Adrenal gland (tissue), 19 donors: Measurements from ENCODE around the gene DEDD. TPM values are rescaled to one million over a fixed set of nuclear protein-coding genes. Genes with fewer than 3 reads are reported as not detected.

Experiments
- DNase-seq, 7 donors: peaks; one replicate each; pipeline ENCODE4 v3.0.0-alpha.2; 2019 to 2020
- H3K27ac ChIP-seq, 5 donors: fragments of 200-600 bp; sonication (generic) in 4 of 5; 1 replicate in 3 of 5; 2 replicates in 2 of 5; pipeline versions ENCODE4 v1.5.1 to v1.8.0; 2016 to 2020; ENCODE audit warnings: mild to moderate bottlenecking in 1 of 5
- H3K27me3 ChIP-seq: fragments of 200-600 bp; 2 replicates; pipeline ENCODE4 v1.8.0; 2021
- H3K36me3 ChIP-seq, 2 donors: fragments of 200-600 bp; replicated peaks in 1 of 2; 1 replicate in 1 of 2; 2 replicates in 1 of 2; pipeline versions ENCODE4 v1.5.1 to v1.8.0; 2018 to 2022
- H3K4me1 ChIP-seq, 2 donors: fragments of 200-600 bp; replicated peaks in 1 of 2; 1 replicate in 1 of 2; 2 replicates in 1 of 2; pipeline versions ENCODE4 v1.5.1 to v1.8.0; 2018 to 2021
- H3K4me3 ChIP-seq, 4 donors: fragments of 200-600 bp; sonication (generic) in 3 of 4; one replicate each; pipeline ENCODE4 v1.5.1; 2016 to 2018
- H3K9me3 ChIP-seq, 3 donors: fragments of 200-600 bp; sonication (generic) in 1 of 3; replicated peaks in 1 of 3; 1 replicate in 2 of 3; 2 replicates in 1 of 3; pipeline versions ENCODE4 v1.5.1 to v1.8.0; 2016 to 2021
- POLR2A ChIP-seq, 2 donors: fragments of 450-650 bp; IDR thresholded peaks; one replicate each; pipeline ENCODE4 v1.6.1; 2017; ENCODE audit warnings: antibody characterized with exemption in 2 of 2, mild to moderate bottlenecking in 2 of 2, moderate library complexity in 1 of 2
- WGBS, 4 donors: extraction: QIAGEN DNeasy Blood & Tissue Kit in 2 of 4; methylation state at CpG; one replicate each; pipeline versions ENCODE4 v1.1.5 to v1.1.7; 2013 to 2017; 5-methylcytosine and 5-hydroxymethylcytosine counted together
- intact Hi-C, 2 donors: fragments of 100-400 bp; cut with DNase I; formaldehyde crosslinking; loops; one replicate each; pipeline versions ENCODE4 v1.14.1 to v1.15.0; 2022 to 2023
- long read RNA-seq, 10 donors: library from polyadenylated mRNA in 3 of 10; unstranded in 2 of 10; stranded (forward) in 1 of 10; transcript quantifications; one replicate each; pipeline ENCODE4 v2.0.0 and lab custom pipeline, GENCODE V29; 2021 to 2026
- polyA plus RNA-seq, 3 donors: library from polyadenylated mRNA; stranded (reverse); fragments of 200-250 nt in 2 of 3; fragments of 350-450 nt in 1 of 3; fragmentation: Illumina TruSeq in 1 of 3; extraction: RNeasy Lipid Tissue Mini Kit (QIAGEN cat#74804) in 1 of 3; gene quantifications; one replicate each; pipeline ENCODE4 v1.2.3, GENCODE V29; 2013 to 2014
- total RNA-seq, 9 donors: library from RNA; depleted of rRNA in 4 of 9; stranded (reverse); fragments of >200 nt in 4 of 9; fragments of 120-200 nt in 1 of 9; fragmentation: NEBNext Ultra II Directional in 1 of 9; extraction: Animal tissue kit (Norgen Biotek cat#: 25700) in 1 of 9; gene quantifications; one replicate each; pipeline versions ENCODE4 v1.1.0 to v1.2.4, GENCODE V29; 2013 to 2023
- TF ChIP-seq, protein P1 (sequence below), 6 experiments: fragments of 450-650 bp in 4 of 6; fragments of 200-600 bp in 2 of 6; sonication (generic) in 1 of 6; IDR thresholded peaks; 1 replicate in 5 of 6; 2 replicates in 1 of 6; pipeline versions ENCODE4 v1.5.1 to v1.8.0; 2016 to 2021; ENCODE audit warnings: antibody characterized with exemption in 6 of 6, mild to moderate bottlenecking in 2 of 6, moderate library complexity in 1 of 6
- donor health status: healthy with polysubstance abuse.
- donor health status: Bipolar disorder and iron deficiency.
- donor health status: DM: yes; HTN: yes; CAD: no.
- donor health status: DM: no; HTN: no; CAD: no.
- donor health status: DM: no; HTN: no; CAD: no.
- donor health status: DM: yes; HTN: yes; CAD: no.

The DEDD gene, protein sequence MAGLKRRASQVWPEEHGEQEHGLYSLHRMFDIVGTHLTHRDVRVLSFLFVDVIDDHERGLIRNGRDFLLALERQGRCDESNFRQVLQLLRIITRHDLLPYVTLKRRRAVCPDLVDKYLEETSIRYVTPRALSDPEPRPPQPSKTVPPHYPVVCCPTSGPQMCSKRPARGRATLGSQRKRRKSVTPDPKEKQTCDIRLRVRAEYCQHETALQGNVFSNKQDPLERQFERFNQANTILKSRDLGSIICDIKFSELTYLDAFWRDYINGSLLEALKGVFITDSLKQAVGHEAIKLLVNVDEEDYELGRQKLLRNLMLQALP
- total RNA-seq (10 to 100 TPM; 22.0 to 38.2 (median 31.5) TPM), polyA plus RNA-seq (10 to 100 TPM; 30.9 to 35.0 (median 33.1) TPM)
- long read RNA-seq, donor 1, transcript DEDD-202 (6 exons, 2,345 nt), result major isoform, 6 of 8 reads
- long read RNA-seq, donor 1, partial matches to known transcripts, result 0 of 8 reads
- long read RNA-seq, donor 1, other reads (novel, unspliced or antisense), result 0 of 8 reads
- long read RNA-seq, donor 2, partial matches to known transcripts, result 0 of 5 reads
- long read RNA-seq, donor 2, other reads (novel, unspliced or antisense), result 0 of 5 reads
- long read RNA-seq, donor 3, partial matches to known transcripts, result 0 of 6 reads
- long read RNA-seq, donor 3, other reads (novel, unspliced or antisense), result 0 of 6 reads
- long read RNA-seq, donor 4, transcript DEDD-202 (6 exons, 2,345 nt), result major isoform, 8 of 18 reads
- long read RNA-seq, donor 4, transcript DEDD-203 (6 exons, 2,300 nt), result minor isoform, 5 of 18 reads
- long read RNA-seq, donor 4, partial matches to known transcripts, result 0 of 18 reads
- long read RNA-seq, donor 4, other reads (novel, unspliced or antisense), result 4 of 18 reads
- long read RNA-seq, donor 5, transcript DEDD-202 (6 exons, 2,345 nt), result major isoform, 30 of 59 reads
- long read RNA-seq, donor 5, transcript DEDD-203 (6 exons, 2,300 nt), result minor isoform, 21 of 59 reads
- long read RNA-seq, donor 5, partial matches to known transcripts, result 1 of 59 reads
- long read RNA-seq, donor 5, other reads (novel, unspliced or antisense), result 6 of 59 reads
- long read RNA-seq, donor 6, transcript DEDD-203 (6 exons, 2,300 nt), result minor isoform, 5 of 16 reads
- long read RNA-seq, donor 6, transcript DEDD-202 (6 exons, 2,345 nt), result major isoform, 6 of 16 reads
- long read RNA-seq, donor 6, partial matches to known transcripts, result 0 of 16 reads
- long read RNA-seq, donor 6, other reads (novel, unspliced or antisense), result 5 of 16 reads
- long read RNA-seq, donor 7, partial matches to known transcripts, result 0 of 3 reads
- long read RNA-seq, donor 7, other reads (novel, unspliced or antisense), result 0 of 3 reads
- long read RNA-seq, donor 8, transcript DEDD-202 (6 exons, 2,345 nt), result major isoform, 5 of 8 reads
- long read RNA-seq, donor 8, partial matches to known transcripts, result 0 of 8 reads
- long read RNA-seq, donor 8, other reads (novel, unspliced or antisense), result 0 of 8 reads
- long read RNA-seq, donor 9, partial matches to known transcripts, result 0 of 5 reads
- long read RNA-seq, donor 9, other reads (novel, unspliced or antisense), result 0 of 5 reads
- long read RNA-seq, donor 10, partial matches to known transcripts, result 0 of 5 reads
- long read RNA-seq, donor 10, other reads (novel, unspliced or antisense), result 0 of 5 reads

DNA sequence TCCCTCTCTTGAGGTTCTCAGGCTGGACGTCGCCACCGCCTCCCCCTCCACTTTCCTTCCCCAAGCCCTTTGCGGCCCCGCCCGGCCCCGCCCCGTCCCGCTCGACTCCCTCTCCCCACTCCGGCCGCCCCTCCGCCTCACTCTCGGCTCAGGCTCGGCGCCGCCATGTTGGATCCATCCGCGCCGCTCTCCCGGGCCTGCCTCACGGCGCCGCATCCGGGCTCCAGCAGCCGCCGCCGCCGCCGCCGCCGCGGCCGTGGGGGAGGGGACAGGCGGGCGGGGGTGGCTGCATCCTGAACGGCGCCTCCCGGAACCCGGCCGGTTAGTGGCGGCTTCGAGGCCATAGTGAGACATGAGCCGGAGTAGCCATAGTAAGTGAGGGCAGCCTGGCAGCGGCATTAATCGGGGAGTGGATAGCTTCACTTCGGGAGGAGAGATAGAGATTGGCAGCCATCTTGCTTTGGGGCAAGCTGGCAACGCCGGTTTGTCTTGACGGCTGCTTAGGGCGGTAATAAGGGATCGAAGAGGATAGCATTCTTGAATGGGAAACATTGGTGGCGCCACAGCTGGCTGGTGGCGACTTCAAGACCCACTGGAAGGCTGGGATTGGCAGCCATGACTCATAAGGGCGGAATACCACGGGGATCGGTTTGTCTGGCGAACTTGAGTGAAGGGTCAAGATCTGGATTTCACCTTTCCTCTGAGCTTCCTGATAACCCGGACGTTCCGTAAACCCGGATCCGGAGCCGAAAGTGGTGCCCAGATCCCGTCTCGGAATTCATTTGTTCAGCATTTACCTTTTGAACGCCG, at the start of gene DEDD:
DEDD (minus strand) TSS at position 258 of the 810 bp plus-strand sequence. CDS start 8,205 bp downstream, outside the sequence.
- DNase-seq, result peak; percentile 89 to 98 (median 95)
- Histone ChIP-seq H3K36me3 (peaks cover 0 to 21% of the 10 kb centered on the region in 2 donors), H3K4me1 (peaks cover 16 to 49% of the 10 kb centered on the region in 2 donors), H3K4me3 (peak within 1 kb of the TSS; percentile 37 to 91 (median 76)), H3K27ac (peak within 1 kb of the TSS; percentile 71 to 99 (median 97)), H3K27me3 (no peaks in the 10 kb centered on the region), H3K9me3 (no peaks in the 10 kb centered on the region)
- intact Hi-C loops, result no loop called here
- TF ChIP-seq, protein P1, sequence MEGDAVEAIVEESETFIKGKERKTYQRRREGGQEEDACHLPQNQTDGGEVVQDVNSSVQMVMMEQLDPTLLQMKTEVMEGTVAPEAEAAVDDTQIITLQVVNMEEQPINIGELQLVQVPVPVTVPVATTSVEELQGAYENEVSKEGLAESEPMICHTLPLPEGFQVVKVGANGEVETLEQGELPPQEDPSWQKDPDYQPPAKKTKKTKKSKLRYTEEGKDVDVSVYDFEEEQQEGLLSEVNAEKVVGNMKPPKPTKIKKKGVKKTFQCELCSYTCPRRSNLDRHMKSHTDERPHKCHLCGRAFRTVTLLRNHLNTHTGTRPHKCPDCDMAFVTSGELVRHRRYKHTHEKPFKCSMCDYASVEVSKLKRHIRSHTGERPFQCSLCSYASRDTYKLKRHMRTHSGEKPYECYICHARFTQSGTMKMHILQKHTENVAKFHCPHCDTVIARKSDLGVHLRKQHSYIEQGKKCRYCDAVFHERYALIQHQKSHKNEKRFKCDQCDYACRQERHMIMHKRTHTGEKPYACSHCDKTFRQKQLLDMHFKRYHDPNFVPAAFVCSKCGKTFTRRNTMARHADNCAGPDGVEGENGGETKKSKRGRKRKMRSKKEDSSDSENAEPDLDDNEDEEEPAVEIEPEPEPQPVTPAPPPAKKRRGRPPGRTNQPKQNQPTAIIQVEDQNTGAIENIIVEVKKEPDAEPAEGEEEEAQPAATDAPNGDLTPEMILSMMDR (IDR thresholded peaks at IDR 0.05), result peak in 1 of 6 experiments; percentile 4
- peak in 1 of 2 donors; percentile 64 for TF ChIP-seq POLR2A (IDR thresholded peaks at IDR 0.05)
- 0 to 1% (median 0%) methylated on average over 24 to 68 of the region's 68 CpGs for WGBS, 4 donors

DNA sequence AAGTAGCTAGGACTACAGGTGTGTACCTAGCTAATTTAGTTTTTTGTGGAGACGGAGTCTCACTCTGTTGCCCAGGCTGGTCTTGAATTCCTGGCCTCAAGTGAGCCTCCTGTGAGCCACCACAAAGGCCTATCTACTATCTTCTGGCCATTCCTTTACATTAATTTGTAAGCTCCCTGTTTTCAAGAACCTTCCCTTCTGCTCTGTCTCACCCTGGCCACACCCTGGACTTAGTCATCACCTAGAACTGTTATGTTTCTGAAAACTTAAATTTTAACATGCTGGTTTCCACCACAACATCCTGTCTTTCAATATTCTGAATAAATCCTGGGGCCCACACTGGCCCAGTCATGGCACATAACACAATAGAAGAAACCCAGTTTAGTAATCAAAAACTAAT, 49.7 kb upstream of the DEDD start:
- peaks cover 0 to 19% of the 10 kb centered on the region in 2 donors for H3K4me1 ChIP-seq
- no peaks in the 10 kb centered on the region for H3K9me3 ChIP-seq
- 79 to 93% (median 93%) methylated on average over 1 of the region's 1 CpG; no CpG with 5 or more reads in 1 of the 4 donors for WGBS, 4 donors
- H3K4me3 ChIP-seq, result no peak overlapping the region
- no peaks in the 10 kb centered on the region for H3K27me3 ChIP-seq
- TF ChIP-seq POLR2A (IDR thresholded peaks at IDR 0.05), result no peak
- TF ChIP-seq, protein P1 (IDR thresholded peaks at IDR 0.05), result no peak
- H3K27ac ChIP-seq, result no peak overlapping the region
- DNase-seq, result no peak
- intact Hi-C loops, result no loop called here
- no peaks in the 10 kb centered on the region for H3K36me3 ChIP-seq

DNA sequence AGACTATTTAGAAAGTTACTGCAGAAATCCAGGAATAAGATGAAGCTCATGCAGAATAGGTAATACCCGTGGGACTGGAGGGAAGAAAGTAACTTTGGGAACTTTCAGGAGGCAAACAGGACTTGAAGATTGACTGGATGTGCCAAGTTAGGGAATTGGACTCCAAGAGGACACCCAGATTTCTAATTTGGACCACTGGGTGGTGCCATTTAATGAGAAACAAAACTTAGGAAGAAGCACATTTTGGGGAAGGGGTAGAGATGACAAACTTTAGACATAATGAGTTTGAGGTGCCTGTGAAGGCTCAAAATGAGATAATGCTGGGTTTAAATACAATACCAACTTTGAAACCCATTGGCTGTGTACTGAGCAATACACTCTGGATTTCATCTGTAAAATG, 48.2 kb upstream of the DEDD start:
- 62 to 78% (median 65%) methylated on average over 1 of the region's 1 CpG for WGBS, 4 donors
- no peak for DNase-seq
- Histone ChIP-seq H3K9me3 (no peaks in the 10 kb centered on the region), H3K27me3 (no peaks in the 10 kb centered on the region), H3K36me3 (peaks cover 0 to under 1% of the 10 kb centered on the region in 2 donors), H3K4me3 (no peak overlapping the region), H3K4me1 (peaks cover 6 to 23% of the 10 kb centered on the region in 2 donors), H3K27ac (no peak overlapping the region)
- no peak for TF ChIP-seq POLR2A (IDR thresholded peaks at IDR 0.05)
- TF ChIP-seq, protein P1 (IDR thresholded peaks at IDR 0.05), result peak in 4 of 6 experiments; percentile 20 to 39 (median 34)
- intact Hi-C loops, result no loop called here
